Endothelial cell of umbilical vein (primary cell): ENCODE results near the gene CCDC177. TPM values are rescaled to one million over a fixed set of nuclear protein-coding genes. Genes with fewer than 3 reads are reported as not detected.

Experiments
- BruUV-seq: library from RNA; stranded (reverse); fragments of 400-500 nt; replicated peaks from 2 replicates; lab custom pipeline; 2021; lab: Mats Ljungman, UMichigan
- CTCF ChIA-PET: fragments of 300-600, 350-600 bp; sonication (Branson Sonifier 250); formaldehyde crosslinking; loops from one replicate; lab custom pipeline; 2021; ENCODE audit warnings: antibody characterized with exemption, inconsistent platforms; lab: Charles Lee
- POLR2A ChIA-PET: fragments of 300-600, 350-600 bp; sonication (Branson Sonifier 250); formaldehyde crosslinking; loops from one replicate; lab custom pipeline; 2021; ENCODE audit warnings: antibody characterized with exemption, inconsistent platforms; lab: Charles Lee
- DNase-seq: peaks from one replicate; pipeline ENCODE4 v3.0.0-alpha.2; 2011; ENCODE audit warnings: low read depth, low spot score
- FAIRE-seq: peaks from 2 replicates; lab custom pipeline; 2011; peaks lifted over from hg19 to GRCh38; lab: Jason Lieb, UNC
- H2AFZ ChIP-seq: 2 replicates; pipeline ENCODE4 v1.6.0; 2012; ENCODE audit warnings: low read depth, low read length, control low read depth, inconsistent platforms
- H3K27ac ChIP-seq: 2 replicates; pipeline ENCODE4 v1.5.1; 2011; ENCODE audit warnings: low read depth, mild to moderate bottlenecking, control low read depth, low read length, moderate library complexity; ENCODE audit not compliant: insufficient read depth
- H3K27me3 ChIP-seq, 2 experiments: 2 replicates each; pipeline versions ENCODE4 v1.6.0 to v1.6.1; 2011; ENCODE audit warnings: low read length in 2 of 2, mixed read lengths in 1 of 2; ENCODE audit not compliant: control insufficient read depth in 2 of 2, insufficient read depth in 2 of 2
- H3K36me3 ChIP-seq, 2 experiments: 2 replicates in 1 of 2; 3 replicates in 1 of 2; pipeline ENCODE4 v1.5.1; 2011; ENCODE audit warnings: low read length in 2 of 2, mild to moderate bottlenecking in 1 of 2, moderate library complexity in 1 of 2; ENCODE audit not compliant: control insufficient read depth in 2 of 2, insufficient read depth in 2 of 2; ENCODE audit errors: extremely low read depth in 1 of 2
- H3K4me1 ChIP-seq: 3 replicates; pipeline ENCODE4 v1.5.1; 2011; ENCODE audit warnings: mild to moderate bottlenecking, low read length; ENCODE audit not compliant: control insufficient read depth, insufficient read depth; ENCODE audit errors: extremely low read depth
- H3K4me2 ChIP-seq: 2 replicates; pipeline ENCODE4 v1.6.1; 2011; ENCODE audit warnings: low read length, control low read depth, mixed read lengths; ENCODE audit not compliant: insufficient read depth
- H3K4me3 ChIP-seq, 3 experiments: fragments of 200-600 bp in 1 of 3; sonication (generic), shearing (Covaris generic) in 1 of 3; replicated peaks in 1 of 3; 2 replicates each; pipeline ENCODE4 v1.5.1; 2011 to 2016; ENCODE audit warnings: control low read depth in 3 of 3, low read length in 3 of 3, mild to moderate bottlenecking in 2 of 3, inconsistent platforms in 1 of 3, low read depth in 1 of 3, moderate library complexity in 1 of 3; ENCODE audit not compliant: insufficient read depth in 1 of 3
- H3K79me2 ChIP-seq: 2 replicates; pipeline ENCODE4 v1.6.0; 2012; ENCODE audit warnings: low read length, inconsistent platforms; ENCODE audit not compliant: control insufficient read depth, insufficient read depth
- H3K9ac ChIP-seq: replicated peaks from 2 replicates; pipeline ENCODE3; 2011; ENCODE audit warnings: low read length, control low read depth; ENCODE audit not compliant: insufficient read depth; ENCODE audit errors: extremely low read depth
- H3K9me1 ChIP-seq: replicated peaks from 3 replicates; pipeline ENCODE4 v1.6.0; 2011; ENCODE audit warnings: mild to moderate bottlenecking, low read length; ENCODE audit not compliant: control insufficient read depth, insufficient read depth; ENCODE audit errors: extremely low read depth
- H3K9me3 ChIP-seq: replicated peaks from 2 replicates; pipeline ENCODE4 v1.5.1; 2012; ENCODE audit warnings: low read length, inconsistent platforms; ENCODE audit not compliant: control insufficient read depth, insufficient read depth
- H4K20me1 ChIP-seq: replicated peaks from 2 replicates; pipeline ENCODE3; 2011; ENCODE audit warnings: mild to moderate bottlenecking, low read length; ENCODE audit not compliant: control insufficient read depth, insufficient read depth; ENCODE audit errors: extremely low read depth
- EZH2 ChIP-seq: IDR thresholded peaks from 2 replicates; pipeline ENCODE4 v1.6.1; 2012; ENCODE audit warnings: borderline replicate concordance, low read depth, mild to moderate bottlenecking, moderate library complexity, low read length, inconsistent platforms; ENCODE audit not compliant: severe bottlenecking
- POLR2A ChIP-seq: IDR thresholded peaks from 2 replicates; pipeline ENCODE4 v1.6.1; 2012; ENCODE audit warnings: low read depth, mild to moderate bottlenecking, control low read depth, low read length
- POLR2AphosphoS5 ChIP-seq: IDR thresholded peaks from 2 replicates; pipeline ENCODE4 v1.6.1; 2012; ENCODE audit warnings: low read depth, mild to moderate bottlenecking, control low read depth, low read length, moderate library complexity; ENCODE audit not compliant: insufficient read depth
- dilution Hi-C: fragments of 300-500 bp; cut with MboI; formaldehyde crosslinking; loops from one replicate; pipeline ENCODE4 v1.15.0; 2019; ENCODE audit warnings: low sequenced_read_pairs; ENCODE audit not compliant: extremely low pct_ligation_motif_present
- intact Hi-C: fragments of 100-400 bp; cut with micrococcal nuclease; formaldehyde crosslinking; loops from one replicate; pipeline ENCODE4 v1.10.0; 2022
- polyA plus RNA-seq, 4 experiments: library from polyadenylated mRNA; depleted of rRNA in 3 of 4; stranded (reverse) in 3 of 4; unstranded in 1 of 4; fragments of >200 nt; gene quantifications; 2 replicates each; pipeline versions ENCODE4 v1.2.1 to v1.2.3, GENCODE V29; 2011 to 2012; ENCODE audit warnings: missing spikeins in 1 of 4
- total RNA-seq: library from RNA; stranded (reverse); gene quantifications from 2 replicates; pipeline ENCODE4 v1.2.3, GENCODE V29; 2021

Gene CCDC177
- total and polyA plus RNA-seq, 2 donors (not counting 3 experiments of a cell fraction or from before 2014, with no cell fraction given) = not detected

DNA sequence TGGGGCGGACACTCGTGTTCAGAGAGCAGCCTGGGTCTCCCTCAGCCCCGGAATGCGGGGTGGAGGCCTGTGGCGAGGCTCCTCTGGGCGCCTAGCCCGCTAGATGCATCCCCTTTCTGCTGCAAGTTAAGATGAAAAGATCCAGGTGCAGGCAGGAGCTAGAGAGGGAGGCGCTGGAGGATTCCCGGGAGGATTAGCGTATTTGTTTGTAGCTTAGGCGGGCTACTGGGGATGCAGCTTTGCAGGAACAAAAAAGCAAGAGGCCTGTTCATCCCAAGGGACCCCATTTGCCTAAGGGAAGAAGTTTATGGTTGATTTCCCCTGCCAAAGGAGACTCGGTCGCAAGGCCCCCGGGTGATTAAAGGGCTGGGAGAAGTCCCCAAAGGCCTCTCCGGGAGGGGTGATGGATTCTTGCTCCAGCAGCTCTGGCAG is 824 bp downstream of the CCDC177 start:
- Histone ChIP-seq H3K9me3 (no peaks in the 10 kb centered on the region), H4K20me1 (no peaks in the 10 kb centered on the region), H3K79me2 (no peaks in the 10 kb centered on the region), H3K9ac (no peak overlapping the region), H3K27ac (no peak overlapping the region), H3K9me1 (no peaks in the 10 kb centered on the region), H3K4me1 (peaks cover 9% of the 10 kb centered on the region), H3K4me3 (no peak overlapping the region), H3K27me3 (peaks cover 57 to 77% of the 10 kb centered on the region in 2 experiments), H3K4me2 (no peak overlapping the region), H3K36me3 (no peaks in the 10 kb centered on the region), H2AFZ (no peak overlapping the region)
- no TSS peak for BruUV-seq
- TF ChIP-seq POLR2A (no peak), EZH2 (peak; percentile 43)
- ChIA-PET CTCF (interaction anchor here (0.6 to 3.5 kb wide), 14 partner anchors 9 to 331 kb away, joined by 3 to 59 read pairs (median 6); no protein-coding TSS in a partner anchor), POLR2A (no interaction called here)
- dilution Hi-C loops = no loop called here
- no peak for DNase-seq
- intact Hi-C loops = loop anchor here (1.0 kb wide), 3 partner anchors 39 to 332 kb away; no protein-coding TSS in a partner anchor
- FAIRE-seq = no peak

DNA sequence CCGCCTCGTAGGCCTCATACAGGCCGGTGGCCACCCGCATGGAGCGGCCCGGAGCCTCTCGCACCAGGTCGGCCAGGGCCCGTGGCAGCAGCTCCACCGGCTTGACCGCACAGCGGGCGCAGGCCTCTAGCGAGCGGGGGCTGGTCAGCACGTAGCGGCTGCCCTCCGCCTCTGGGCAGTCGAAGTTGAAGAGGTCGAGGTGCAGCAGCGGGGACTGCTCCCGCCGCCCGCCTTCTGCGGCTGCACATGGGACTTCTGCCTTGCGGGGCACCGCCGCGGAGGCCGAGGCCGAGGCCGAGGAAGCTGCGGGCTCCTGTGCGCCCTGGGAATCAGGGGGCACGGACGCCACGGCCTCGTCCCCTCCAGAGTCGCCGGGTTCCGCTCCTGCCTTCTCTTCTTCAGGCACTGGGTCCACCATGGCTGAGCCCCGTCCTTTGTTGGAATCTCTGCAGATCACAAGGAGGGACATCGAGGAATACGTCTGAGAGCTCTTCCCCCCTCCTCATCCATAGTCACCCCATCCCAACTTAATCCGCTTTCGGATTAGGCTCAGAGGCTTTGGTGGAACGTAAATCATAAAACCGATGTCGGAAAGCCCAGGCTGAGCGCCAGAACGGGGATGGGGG is 1.4 kb downstream of the CCDC177 start:
- intact Hi-C loops = no loop called here
- H3K27me3 ChIP-seq = peaks cover 59 to 80% of the 10 kb centered on the region in 2 experiments
- dilution Hi-C loops = no loop called here
- no peak for DNase-seq
- no peaks in the 10 kb centered on the region for H3K9me3 ChIP-seq
- H3K79me2 ChIP-seq = no peaks in the 10 kb centered on the region
- FAIRE-seq = no peak
- no peak overlapping the region for H3K4me3 ChIP-seq
- no TSS peak for BruUV-seq
- H3K27ac ChIP-seq = no peak overlapping the region
- TF ChIP-seq EZH2 = peak; percentile 44
- TF ChIP-seq POLR2AphosphoS5 = no peak
- no peaks in the 10 kb centered on the region for H3K9me1 ChIP-seq
- no peaks in the 10 kb centered on the region for H3K36me3 ChIP-seq
- CTCF ChIA-PET = interaction anchor here (0.6 to 3.5 kb wide), 10 partner anchors 10 to 330 kb away, joined by 3 to 59 read pairs (median 12); no protein-coding TSS in a partner anchor
- H2AFZ ChIP-seq = no peak overlapping the region
- H3K9ac ChIP-seq = no peak overlapping the region
- peaks cover 9% of the 10 kb centered on the region for H3K4me1 ChIP-seq
- H3K4me2 ChIP-seq = no peak overlapping the region
- POLR2A ChIA-PET = no interaction called here
- no peaks in the 10 kb centered on the region for H4K20me1 ChIP-seq
